Stimulated activated naive CD8-positive, alpha-beta T cell treated with anti-CD3 and anti-CD28 coated beads, Interleukin-15, amount 100 ng/mL, for 72 hours (primary cell): ENCODE measurements around the gene XRCC5.
"Not testable (repeated sequence)": the region's sequence is repeated elsewhere in the genome, so short reads cannot be mapped to it uniquely, and the experiment has no call there.

Experiments used
- ATAC-seq: fragments of 150-1000 bp; cut with Tn5 transposase; 2 replicates; pipeline ENCODE4 v1.10.0; 2021; ENCODE audit warnings: mild to moderate bottlenecking, moderate library complexity
- DNase-seq, 2 donors: peaks; one replicate each; pipeline ENCODE4 v3.0.0; 2021 to 2022
- H3K27ac Mint-ChIP-seq, 2 donors: one replicate each; pipeline ENCODE4 v1.8.0; 2022; ENCODE audit warnings: mild to moderate bottlenecking in 2 of 2, mixed read lengths in 2 of 2, moderate library complexity in 2 of 2
- H3K27me3 Mint-ChIP-seq: one replicate; pipeline ENCODE4 v1.8.0; 2022; ENCODE audit warnings: mixed read lengths
- H3K4me1 Mint-ChIP-seq: one replicate; pipeline ENCODE4 v1.8.0; 2022; ENCODE audit warnings: mild to moderate bottlenecking, mixed read lengths
- H3K4me3 Mint-ChIP-seq, 2 donors: one replicate each; pipeline ENCODE4 v1.8.0; 2022; ENCODE audit warnings: mild to moderate bottlenecking in 2 of 2, mixed read lengths in 2 of 2, moderate library complexity in 1 of 2
- H3K9me3 Mint-ChIP-seq, 2 donors: one replicate each; pipeline ENCODE4 v1.8.0; 2022; ENCODE audit warnings: mixed read lengths in 2 of 2

XRCC5 gene

DNA sequence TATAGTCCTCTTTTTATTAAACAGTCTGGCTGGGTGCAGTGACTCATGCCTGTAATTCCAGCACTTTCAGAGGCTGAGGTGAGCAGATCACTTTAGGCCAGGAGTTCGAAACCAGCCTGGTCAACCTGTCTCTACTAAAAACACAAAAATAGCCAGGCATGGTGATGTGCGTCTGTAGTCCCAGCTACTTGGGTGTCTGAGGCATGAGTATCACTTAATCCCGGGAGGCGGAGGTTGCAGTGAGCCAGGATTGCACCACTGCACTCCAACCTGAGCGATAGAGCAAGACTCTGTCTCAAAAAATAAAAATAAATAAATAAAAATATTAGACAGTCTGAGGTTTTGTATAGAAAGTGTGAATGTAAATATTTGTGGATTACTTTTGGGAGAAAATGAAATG lies 17.8 kb downstream of the XRCC5 start:
- ATAC-seq (no peak), DNase-seq (no peak)
- Mint-ChIP-seq H3K27me3 (no peaks in the 10 kb centered on the region), H3K27ac (peak overlapping the region in 1 of 2 donors; percentile 44), H3K4me1 (peaks cover 65% of the 10 kb centered on the region), H3K9me3 (no peaks in the 10 kb centered on the region), H3K4me3 (no peak overlapping the region)

GRCh38 chr2:216130346-216130971 lies 21.3 kb downstream of the XRCC5 start:
- DNase-seq (no peak), ATAC-seq (no peak)
- Mint-ChIP-seq H3K4me3 (no peak overlapping the region), H3K4me1 (peaks cover 67% of the 10 kb centered on the region), H3K27ac (no peak overlapping the region), H3K27me3 (no peaks in the 10 kb centered on the region), H3K9me3 (no peaks in the 10 kb centered on the region)

GRCh38 chr2:216131175-216131926 lies 22.2 kb downstream of the XRCC5 start:
- no peak for ATAC-seq
- H3K4me1 Mint-ChIP-seq, result peaks cover 72% of the 10 kb centered on the region
- no peak overlapping the region for H3K4me3 Mint-ChIP-seq
- H3K27me3 Mint-ChIP-seq, result no peaks in the 10 kb centered on the region
- H3K27ac Mint-ChIP-seq, result peak overlapping the region in 1 of 2 donors; percentile 5
- no peaks in the 10 kb centered on the region for H3K9me3 Mint-ChIP-seq
- no peak for DNase-seq

GRCh38 chr2:216132585-216132984 lies 23.4 kb downstream of the XRCC5 start:
- Mint-ChIP-seq H3K4me1 (peaks cover 65% of the 10 kb centered on the region), H3K27ac (peak overlapping the region; percentile 45 to 83), H3K4me3 (no peak overlapping the region), H3K9me3 (no peaks in the 10 kb centered on the region), H3K27me3 (no peaks in the 10 kb centered on the region)
- DNase-seq, result no peak
- no peak for ATAC-seq

DNA sequence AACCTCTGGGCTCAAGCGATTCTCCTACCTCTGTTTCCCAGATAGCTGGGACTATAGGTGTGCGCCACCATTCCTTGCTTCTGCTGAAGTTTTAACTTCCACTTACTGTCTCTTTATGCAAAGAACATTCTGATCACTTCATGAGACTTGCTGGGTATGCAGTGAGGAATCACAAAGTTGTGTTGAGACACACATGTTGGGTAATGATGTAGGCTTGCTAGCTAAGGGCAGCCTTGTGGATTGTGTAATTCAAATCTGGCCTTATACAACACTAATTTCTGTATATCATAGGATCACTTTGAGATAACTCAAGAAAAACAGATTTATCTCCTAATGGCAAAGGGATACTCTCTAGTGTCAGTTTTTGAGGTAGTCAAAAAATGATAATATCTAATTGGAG lies 24.2 kb downstream of the XRCC5 start:
- Mint-ChIP-seq H3K27me3 (no peaks in the 10 kb centered on the region), H3K27ac (peak overlapping the region; percentile 3 to 43), H3K4me3 (no peak overlapping the region), H3K9me3 (no peaks in the 10 kb centered on the region), H3K4me1 (peaks cover 59% of the 10 kb centered on the region)
- DNase-seq (no peak), ATAC-seq (no peak)

- H3K4me1 Mint-ChIP-seq, result peaks cover 51% of the 10 kb centered on the region
- H3K9me3 Mint-ChIP-seq, result no peaks in the 10 kb centered on the region
- H3K4me3 Mint-ChIP-seq, result no peak overlapping the region
- peak overlapping the region; percentile 86 for H3K27ac Mint-ChIP-seq
- ATAC-seq, result no peak
- DNase-seq, result no peak
- H3K27me3 Mint-ChIP-seq, result no peaks in the 10 kb centered on the region
These were observed 25.9 kb downstream of the XRCC5 start for GRCh38 chr2:216134958-216135541.

GRCh38 chr2:216139884-216140283 lies 30.7 kb downstream of the XRCC5 start:
- Mint-ChIP-seq H3K27ac (no peak overlapping the region), H3K27me3 (no peaks in the 10 kb centered on the region), H3K4me1 (peaks cover 46% of the 10 kb centered on the region), H3K4me3 (no peak overlapping the region), H3K9me3 (no peaks in the 10 kb centered on the region)
- DNase-seq, result no peak
- ATAC-seq, result peak; percentile 66

DNA sequence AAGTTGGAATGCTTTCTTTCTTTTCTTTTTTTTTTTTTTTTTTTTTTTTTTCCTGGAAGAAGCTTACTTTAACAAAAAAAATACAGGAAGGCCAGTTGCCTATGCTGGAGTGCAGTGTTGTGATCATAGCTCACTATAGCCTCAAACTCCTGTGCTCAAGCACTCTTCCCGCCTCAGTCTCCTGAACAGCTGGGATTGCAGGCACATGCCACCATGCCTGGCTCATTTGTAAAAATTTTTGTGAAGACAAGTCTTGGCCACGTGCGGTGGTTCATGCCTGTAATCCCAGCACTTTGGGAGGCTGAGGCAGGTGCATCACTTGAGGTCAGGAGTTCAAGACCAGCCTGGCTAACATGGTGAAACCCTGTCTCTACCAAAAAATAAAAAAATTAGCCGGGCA lies 32.4 kb downstream of the XRCC5 start:
- peaks cover 33% of the 10 kb centered on the region for H3K4me1 Mint-ChIP-seq
- not testable (repeated sequence) for ATAC-seq, H3K4me3 Mint-ChIP-seq, H3K9me3 Mint-ChIP-seq, H3K27me3 Mint-ChIP-seq, H3K27ac Mint-ChIP-seq, DNase-seq

DNA sequence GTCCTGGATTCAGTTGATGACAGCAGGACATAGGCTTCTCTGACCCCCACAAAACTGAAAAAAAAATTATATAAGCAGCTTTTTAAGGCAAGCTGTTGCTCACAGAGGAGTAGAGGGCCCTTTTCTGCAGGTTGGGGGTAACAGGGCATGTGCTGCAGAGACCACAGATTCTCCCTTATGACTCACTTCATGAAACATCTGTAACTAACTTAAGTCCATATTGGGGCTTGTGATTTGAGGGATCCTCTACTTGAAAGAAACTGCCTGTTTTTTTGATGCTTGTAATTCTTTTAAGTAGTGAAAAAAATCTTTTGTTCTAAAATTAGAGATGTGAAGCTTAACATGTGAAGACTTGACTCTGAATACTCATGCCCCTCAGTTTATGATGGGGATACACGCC lies 33.4 kb downstream of the XRCC5 start:
- DNase-seq (peak; percentile 28 to 31), ATAC-seq (peak; percentile 98)
- no peaks in the 10 kb centered on the region for H3K9me3 Mint-ChIP-seq
- no peak overlapping the region for H3K4me3 Mint-ChIP-seq
- H3K27me3 Mint-ChIP-seq, result no peaks in the 10 kb centered on the region
- peaks cover 31% of the 10 kb centered on the region for H3K4me1 Mint-ChIP-seq
- peak overlapping the region in 1 of 2 donors; percentile 64 for H3K27ac Mint-ChIP-seq

DNA sequence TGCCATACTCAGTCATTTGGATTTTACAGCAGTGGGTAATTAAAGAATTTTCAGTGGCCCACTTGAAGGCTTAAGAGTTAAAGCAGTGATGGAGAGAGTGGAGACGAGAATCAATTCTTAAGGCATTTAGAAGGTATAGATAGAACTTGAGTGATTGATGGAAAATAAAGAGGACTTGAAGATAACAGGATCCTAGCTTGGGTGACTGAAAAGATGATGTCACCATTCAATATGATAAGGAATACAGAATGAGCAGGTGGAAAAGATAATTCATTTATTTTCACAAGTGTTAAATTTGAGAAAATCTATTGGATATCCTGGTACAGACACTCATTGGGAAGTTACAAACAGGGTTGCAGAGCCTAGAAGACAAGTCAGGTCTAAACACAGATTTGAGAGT lies 35.2 kb downstream of the XRCC5 start:
- Mint-ChIP-seq H3K4me1 (peaks cover 34% of the 10 kb centered on the region), H3K27ac (no peak overlapping the region), H3K27me3 (no peaks in the 10 kb centered on the region), H3K4me3 (no peak overlapping the region), H3K9me3 (no peaks in the 10 kb centered on the region)
- DNase-seq (no peak), ATAC-seq (no peak)

- H3K27ac Mint-ChIP-seq, result no peak overlapping the region
- H3K4me1 Mint-ChIP-seq, result peaks cover 39% of the 10 kb centered on the region
- ATAC-seq (no peak), DNase-seq (no peak)
- H3K27me3 Mint-ChIP-seq, result no peaks in the 10 kb centered on the region
- no peaks in the 10 kb centered on the region for H3K9me3 Mint-ChIP-seq
- H3K4me3 Mint-ChIP-seq, result no peak overlapping the region
These were observed 35.7 kb downstream of the XRCC5 start for GRCh38 chr2:216144857-216145256.

- Mint-ChIP-seq H3K27ac (peak overlapping the region in 1 of 2 donors; percentile 75), H3K9me3 (no peaks in the 10 kb centered on the region), H3K4me3 (no peak overlapping the region), H3K27me3 (no peaks in the 10 kb centered on the region), H3K4me1 (peaks cover 30% of the 10 kb centered on the region)
- DNase-seq (no peak), ATAC-seq (no peak)
These were observed 37.4 kb downstream of the XRCC5 start for GRCh38 chr2:216146573-216146972.

DNA sequence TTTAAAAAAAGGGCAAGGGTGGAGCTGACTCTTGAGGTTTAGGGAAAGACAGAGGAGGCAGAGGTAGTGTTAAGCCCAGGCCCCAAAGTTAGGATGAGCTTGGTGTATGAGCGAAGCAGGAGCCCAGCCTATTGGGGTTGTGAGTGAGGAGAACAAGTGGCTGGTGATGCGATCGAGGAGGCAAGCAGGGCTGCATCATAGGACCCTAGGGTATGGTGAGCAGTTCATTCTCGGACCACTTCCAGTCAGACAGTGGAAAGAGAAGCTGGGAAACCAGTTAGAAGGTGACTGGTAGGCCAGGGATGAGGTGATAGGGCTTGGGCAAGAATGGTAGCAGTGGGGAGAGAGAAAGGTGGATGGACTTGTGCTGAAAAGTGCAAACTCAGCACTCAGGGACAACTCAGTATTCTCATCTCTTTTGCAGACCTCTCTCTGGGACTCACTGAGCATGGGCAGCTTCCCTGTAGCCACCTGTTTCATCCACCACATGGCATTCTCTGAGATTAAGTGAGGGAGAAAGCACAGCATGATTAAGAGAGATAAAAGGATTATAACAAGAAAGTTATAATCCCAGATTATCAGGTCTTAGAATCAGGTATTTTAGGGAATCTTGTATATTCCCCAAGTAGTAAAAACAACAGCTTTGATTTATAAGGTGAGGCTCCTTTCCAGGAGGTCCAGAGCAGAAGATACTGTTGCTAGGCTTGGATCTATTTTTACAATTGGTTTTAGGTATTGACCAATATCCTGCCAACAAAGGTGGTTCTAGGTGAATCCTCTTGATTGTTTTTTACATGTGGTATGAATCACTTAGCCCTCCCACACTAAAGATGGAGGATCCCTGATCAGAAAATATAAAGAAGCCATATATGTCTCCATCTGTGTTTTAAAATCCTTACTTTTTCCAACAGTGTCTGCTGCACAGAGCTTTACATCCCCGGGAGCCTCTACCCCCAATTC lies 38.3 kb downstream of the XRCC5 start:
- Mint-ChIP-seq H3K4me1 (peaks cover 27% of the 10 kb centered on the region), H3K4me3 (no peak overlapping the region), H3K9me3 (no peaks in the 10 kb centered on the region), H3K27ac (peak overlapping the region; percentile 75 to 84), H3K27me3 (no peaks in the 10 kb centered on the region)
- ATAC-seq, result peak; percentile 55
- no peak for DNase-seq

GRCh38 chr2:216148983-216149382 lies 39.8 kb downstream of the XRCC5 start:
- Mint-ChIP-seq H3K9me3 (no peaks in the 10 kb centered on the region), H3K27ac (peak overlapping the region in 1 of 2 donors; percentile 70), H3K27me3 (no peaks in the 10 kb centered on the region), H3K4me1 (peaks cover 24% of the 10 kb centered on the region), H3K4me3 (no peak overlapping the region)
- ATAC-seq, result no peak
- no peak for DNase-seq

GRCh38 chr2:216149741-216150140 lies 40.6 kb downstream of the XRCC5 start:
- H3K4me1 Mint-ChIP-seq, result peaks cover 24% of the 10 kb centered on the region
- H3K27ac Mint-ChIP-seq, result peak overlapping the region; percentile 43 to 73
- ATAC-seq (no peak), DNase-seq (no peak)
- no peaks in the 10 kb centered on the region for H3K9me3 Mint-ChIP-seq
- H3K4me3 Mint-ChIP-seq, result no peak overlapping the region
- H3K27me3 Mint-ChIP-seq, result no peaks in the 10 kb centered on the region
